ENCODE data around the gene EML2.
"Not testable (repeated sequence)": the region's sequence is repeated elsewhere in the genome, so short reads cannot be mapped to it uniquely, and the experiment has no call there.

The EML2 gene, protein sequence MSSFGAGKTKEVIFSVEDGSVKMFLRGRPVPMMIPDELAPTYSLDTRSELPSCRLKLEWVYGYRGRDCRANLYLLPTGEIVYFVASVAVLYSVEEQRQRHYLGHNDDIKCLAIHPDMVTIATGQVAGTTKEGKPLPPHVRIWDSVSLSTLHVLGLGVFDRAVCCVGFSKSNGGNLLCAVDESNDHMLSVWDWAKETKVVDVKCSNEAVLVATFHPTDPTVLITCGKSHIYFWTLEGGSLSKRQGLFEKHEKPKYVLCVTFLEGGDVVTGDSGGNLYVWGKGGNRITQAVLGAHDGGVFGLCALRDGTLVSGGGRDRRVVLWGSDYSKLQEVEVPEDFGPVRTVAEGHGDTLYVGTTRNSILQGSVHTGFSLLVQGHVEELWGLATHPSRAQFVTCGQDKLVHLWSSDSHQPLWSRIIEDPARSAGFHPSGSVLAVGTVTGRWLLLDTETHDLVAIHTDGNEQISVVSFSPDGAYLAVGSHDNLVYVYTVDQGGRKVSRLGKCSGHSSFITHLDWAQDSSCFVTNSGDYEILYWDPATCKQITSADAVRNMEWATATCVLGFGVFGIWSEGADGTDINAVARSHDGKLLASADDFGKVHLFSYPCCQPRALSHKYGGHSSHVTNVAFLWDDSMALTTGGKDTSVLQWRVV

DNA sequence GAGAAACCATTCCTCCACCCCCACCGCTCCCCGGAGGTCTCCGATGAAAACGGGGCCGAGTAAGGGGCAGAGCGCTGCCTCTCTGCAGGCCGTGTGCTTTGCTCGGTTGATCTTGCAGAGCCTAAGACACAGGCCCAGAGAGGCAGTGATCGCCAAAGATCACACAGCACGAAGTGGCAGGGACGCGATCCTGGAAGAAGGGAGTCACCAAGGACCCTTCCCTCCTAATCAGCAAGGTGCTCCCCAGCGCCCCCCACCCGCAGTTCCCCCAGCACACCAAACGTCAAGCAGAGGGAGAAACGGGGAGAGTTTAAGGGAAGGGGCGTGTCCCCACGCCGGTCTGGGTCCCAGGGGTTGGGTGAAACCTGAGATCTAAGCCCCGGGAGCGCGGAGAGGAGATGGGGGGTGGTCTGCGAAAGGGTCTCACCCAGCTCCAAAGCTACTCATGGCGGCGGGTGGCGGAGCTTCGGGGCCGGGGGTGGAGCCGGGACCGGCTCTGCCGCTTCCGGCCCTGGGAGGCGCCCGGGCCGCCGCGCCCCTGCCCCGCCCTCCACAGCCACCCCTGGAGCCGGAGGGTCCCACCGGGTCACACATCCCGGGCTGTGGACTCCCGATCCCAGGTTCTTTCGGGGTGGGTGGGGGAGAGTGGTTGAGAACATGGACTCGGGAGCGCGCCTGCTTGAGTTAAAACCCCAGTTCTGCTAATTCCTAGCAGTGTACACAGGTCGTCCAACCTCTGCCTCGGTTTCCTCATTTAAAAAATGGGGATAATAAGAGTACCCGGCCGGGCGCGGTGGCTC, at the start of gene EML2:
Gene EML2, minus strand, starts transcription at position 468 of the 800 bp plus-strand sequence. Its CDS starts 21 bp downstream, at position 447.
- peak; percentile 33 for DNase-seq

GRCh38 chr19:45687599-45687998, 48.4 kb upstream of the EML2 start:
- DNase-seq: no peak

DNA sequence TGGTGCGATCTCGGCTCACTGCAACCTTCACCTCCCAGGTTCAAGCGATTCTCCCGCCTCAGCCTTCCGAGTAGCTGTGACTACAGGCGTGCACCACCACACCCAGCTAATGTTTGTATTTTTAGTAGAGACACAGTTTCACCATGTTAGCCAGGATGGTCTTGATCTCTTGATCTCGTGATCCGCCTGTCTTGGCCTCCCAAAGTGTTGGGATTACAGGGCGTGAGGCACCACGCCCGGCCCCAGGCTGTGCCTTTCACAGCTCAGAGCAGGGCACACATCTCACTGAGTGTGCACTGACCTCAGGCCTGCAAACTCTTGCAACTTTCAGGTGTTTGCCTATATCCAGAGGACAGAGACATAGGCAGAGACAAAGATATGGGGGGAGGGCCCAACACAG, 45.8 kb upstream of the EML2 start:
- not testable (repeated sequence) for DNase-seq

GRCh38 chr19:45682908-45683307, 43.7 kb upstream of the EML2 start:
- DNase-seq: no peak

DNA sequence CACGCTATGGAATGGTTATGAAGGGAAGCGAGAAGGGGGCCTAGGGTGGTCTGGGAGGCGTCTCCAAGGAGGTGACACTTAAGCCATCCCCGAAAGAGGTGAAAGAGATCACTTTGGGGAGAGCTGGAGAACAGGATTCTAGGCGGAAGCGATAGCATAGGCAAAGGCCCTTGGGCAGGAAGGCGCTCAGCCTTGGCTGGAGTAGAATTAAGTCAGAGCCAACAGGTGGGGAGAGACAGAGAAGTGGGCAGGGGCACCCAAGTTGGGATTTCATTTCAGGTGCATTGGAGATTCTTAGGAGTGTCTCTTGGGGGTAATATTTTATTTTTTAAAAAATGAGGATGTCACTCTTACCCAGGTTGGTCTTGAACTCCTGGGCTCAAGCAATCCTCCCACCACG, 42.9 kb upstream of the EML2 start:
- no peak for DNase-seq

- DNase-seq: peak; percentile 83
Observed at GRCh38 chr19:45681391-45682015, 42.3 kb upstream of the EML2 start.

GRCh38 chr19:45677351-45678230, 38.4 kb upstream of the EML2 start:
- peak; percentile 81 for DNase-seq

DNA sequence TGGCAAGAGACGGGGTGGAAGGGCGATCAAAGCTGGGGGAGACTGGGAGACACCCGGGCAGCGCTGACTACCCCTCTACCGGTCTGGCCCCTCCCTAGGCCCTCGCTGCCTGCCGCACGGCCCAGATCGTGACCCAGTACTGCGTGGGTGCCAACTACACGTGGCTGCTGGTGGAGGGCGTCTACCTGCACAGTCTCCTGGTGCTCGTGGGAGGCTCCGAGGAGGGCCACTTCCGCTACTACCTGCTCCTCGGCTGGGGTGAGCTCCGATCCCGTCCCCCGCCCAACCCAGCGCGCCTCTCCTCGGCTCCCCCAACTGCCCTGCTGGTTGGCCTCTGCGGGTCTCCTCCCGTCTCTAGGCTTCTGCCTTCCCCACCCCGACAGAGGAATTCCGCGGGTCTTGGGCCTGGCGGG, 37.7 kb upstream of the EML2 start:
- peak; percentile 32 for DNase-seq

DNA sequence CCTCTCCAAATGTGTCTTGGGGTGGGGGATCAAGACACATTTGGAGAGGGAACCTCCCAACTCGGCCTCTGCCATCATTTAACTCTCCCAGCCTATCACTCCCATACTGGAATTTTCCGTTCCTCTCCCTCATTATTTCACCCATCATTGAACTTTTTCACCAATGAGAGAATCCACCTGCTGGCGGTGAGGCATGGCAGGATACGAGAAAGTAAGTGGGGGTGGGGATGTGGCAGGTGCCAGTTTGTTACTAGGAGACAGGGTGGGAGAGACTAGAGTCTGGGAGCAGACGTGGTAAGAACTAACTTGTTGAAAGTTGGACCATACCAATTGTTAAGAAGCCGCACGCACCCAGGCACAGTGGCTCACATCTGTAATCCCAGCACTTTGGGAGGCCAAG, 35.7 kb upstream of the EML2 start:
- no peak for DNase-seq

GRCh38 chr19:45670670-45671453, 31.7 kb upstream of the EML2 start:
- DNase-seq: peak; percentile 11

- peak; percentile 20 for DNase-seq
Observed at GRCh38 chr19:45668342-45668871, 29.2 kb upstream of the EML2 start.

GRCh38 chr19:45667620-45668341, 28.6 kb upstream of the EML2 start, which contains the start of gene GIPR:
Gene GIPR (plus strand): TSS chr19:45668221. CDS start chr19:45669521, 1,300 bp downstream.
- DNase-seq: peak; percentile 83

GRCh38 chr19:45664575-45664974, 25.4 kb upstream of the EML2 start:
- DNase-seq: no peak

- DNase-seq: no peak
Observed at GRCh38 chr19:45663800-45664199, 24.6 kb upstream of the EML2 start.

DNA sequence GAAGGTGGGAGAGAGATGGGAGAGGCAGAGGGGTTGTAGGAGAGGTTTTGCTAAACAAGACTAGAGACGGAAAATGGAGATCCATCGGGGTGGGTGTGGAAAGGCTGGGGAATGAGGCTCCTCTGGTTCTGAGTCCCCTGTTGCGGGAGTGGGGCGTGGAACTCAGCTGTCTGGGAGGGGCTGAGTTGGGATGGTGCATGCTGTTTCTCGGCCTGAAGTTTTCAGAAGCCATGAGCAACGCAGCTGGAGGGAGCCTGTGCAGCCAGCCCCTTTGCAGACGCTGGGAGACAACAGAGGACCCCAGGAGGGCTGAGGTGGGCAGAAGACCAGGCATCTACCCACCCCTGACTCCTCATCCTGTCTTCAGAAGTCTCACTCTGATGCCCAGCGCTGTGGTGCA, 21.4 kb upstream of the EML2 start:
- no peak for DNase-seq

DNA sequence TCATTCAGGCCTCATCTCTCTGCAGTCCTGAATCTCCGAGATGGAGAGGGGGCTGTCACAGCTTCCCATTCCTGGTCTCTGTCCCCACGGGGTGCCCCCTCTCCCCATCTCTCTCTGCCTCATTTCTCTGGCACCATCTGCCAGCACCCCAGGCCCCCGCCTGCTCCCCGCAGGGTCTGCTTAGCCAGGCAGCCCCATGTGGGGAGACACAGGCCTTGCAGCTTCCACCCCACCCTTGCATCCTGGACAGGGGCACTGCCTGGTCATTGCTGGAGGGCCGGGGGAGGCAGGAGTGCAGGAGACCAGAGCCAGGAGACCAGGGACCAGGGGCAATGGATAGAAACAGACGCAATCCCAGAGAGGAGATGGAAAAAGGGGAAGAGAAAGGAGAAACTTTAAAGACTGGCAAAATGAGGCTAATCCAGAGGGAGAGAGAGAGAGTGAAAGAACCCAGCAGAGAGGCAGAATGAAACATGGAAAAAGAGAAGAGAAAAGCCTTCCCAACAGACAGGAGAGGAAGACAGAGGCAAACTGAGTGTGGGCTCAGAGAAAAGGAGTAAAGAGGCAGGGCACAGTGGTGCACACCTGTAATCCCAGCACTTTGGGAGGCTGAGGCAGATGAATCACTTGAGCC, 20.0 kb upstream of the EML2 start:
- DNase-seq: no peak

DNA sequence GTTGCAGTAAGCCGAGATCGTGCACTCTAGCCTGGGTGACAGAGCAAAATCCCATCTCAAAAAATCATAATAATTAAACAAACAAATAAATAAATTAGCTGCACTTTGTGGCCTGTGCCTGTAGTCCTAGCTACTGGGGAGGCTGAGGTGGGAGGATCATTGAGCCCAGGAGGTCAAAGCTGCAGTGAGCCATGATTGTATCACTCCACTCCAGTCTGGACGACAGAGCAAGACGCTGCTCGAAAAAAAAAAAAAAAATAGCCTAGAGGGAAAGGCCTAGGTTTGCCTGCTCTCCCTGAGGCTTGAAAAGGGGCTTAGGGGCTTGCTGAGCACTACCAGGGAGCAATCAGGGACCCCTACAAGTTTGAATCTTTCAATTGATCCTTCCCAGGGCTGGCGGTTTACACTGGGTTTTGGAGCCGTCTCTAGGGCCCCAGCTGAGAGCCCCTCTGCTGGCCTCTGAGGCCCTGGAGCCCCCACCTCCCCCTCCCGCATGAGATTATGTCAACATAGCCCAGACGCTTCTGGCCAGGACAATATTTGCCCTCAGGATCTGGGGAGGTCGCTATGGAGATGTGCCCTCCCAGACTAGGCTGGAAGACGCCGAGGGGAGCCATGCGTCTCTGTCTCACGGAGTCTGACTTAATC, 18.4 kb upstream of the EML2 start:
- DNase-seq: no peak

DNA sequence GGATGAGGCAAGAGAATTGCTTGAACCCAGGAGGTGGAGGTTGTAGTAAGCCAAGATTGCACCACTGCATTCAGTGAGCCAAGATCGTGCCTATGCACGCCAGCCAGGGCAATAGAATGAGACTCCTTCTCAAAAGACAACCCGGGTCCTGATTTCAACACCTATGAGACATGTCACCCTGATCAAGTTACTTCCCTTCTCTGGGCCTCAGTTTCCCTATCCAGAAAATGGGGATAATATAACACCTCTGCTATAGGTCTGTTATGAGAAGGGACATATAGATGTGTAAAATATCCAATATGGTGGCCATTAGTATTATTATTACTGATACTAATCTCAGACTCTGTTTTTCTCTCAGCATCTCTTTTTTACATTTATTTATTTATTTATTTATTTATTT, 15.9 kb upstream of the EML2 start:
- no peak for DNase-seq

DNA sequence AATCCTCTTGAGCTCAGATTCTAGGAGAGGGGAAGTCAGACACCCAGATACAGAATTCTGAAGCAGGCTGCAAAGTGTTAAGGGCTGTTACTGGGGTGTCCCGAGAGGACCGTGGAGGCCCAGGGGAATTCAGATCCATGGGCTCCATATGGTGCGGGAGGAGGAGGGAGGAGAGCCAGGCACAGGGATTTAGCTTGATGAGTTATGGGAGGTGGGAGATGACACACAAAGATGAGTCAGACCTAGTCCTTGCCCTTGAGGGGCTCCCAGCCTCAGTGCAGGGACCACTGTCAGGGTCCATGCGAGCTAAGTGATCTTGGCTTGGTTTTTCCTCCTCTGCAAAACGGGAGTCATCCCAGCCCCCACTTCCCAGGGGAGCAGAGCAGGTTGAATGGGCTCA, 14.4 kb upstream of the EML2 start:
- no peak for DNase-seq

All from CD4-positive, alpha-beta T cell treated with Interleukin-4 for 4 hours (primary cell).